HG03521 (cell line): ENCODE data around the gene PIP4K2C.

Experiments used
- ATAC-seq: cut with Tn5 transposase; IDR thresholded peaks from one replicate; pipeline ENCODE4 v1.9.1; 2021; ENCODE audit warnings: mild to moderate bottlenecking, moderate library complexity; ENCODE audit not compliant: unreplicated experiment

Gene PIP4K2C

GRCh38 chr12:57620245-57620935 lies 29.4 kb downstream of the PIP4K2C start:
- ATAC-seq: no peak

- ATAC-seq: no peak
Measured at GRCh38 chr12:57620936-57621496, 30.0 kb downstream of the PIP4K2C start.

- ATAC-seq: no peak
Measured at GRCh38 chr12:57621497-57622292, 30.7 kb downstream of the PIP4K2C start.

- no peak for ATAC-seq
Measured at GRCh38 chr12:57622293-57623245, 31.6 kb downstream of the PIP4K2C start.

- no peak for ATAC-seq
Measured at GRCh38 chr12:57623385-57623784, 32.4 kb downstream of the PIP4K2C start.

- ATAC-seq: no peak
Measured at GRCh38 chr12:57623811-57624390, 32.9 kb downstream of the PIP4K2C start.

GRCh38 chr12:57624441-57625220 lies 33.6 kb downstream of the PIP4K2C start:
- ATAC-seq: no peak

- no peak for ATAC-seq
Measured at GRCh38 chr12:57625261-57626032, 34.5 kb downstream of the PIP4K2C start.

- ATAC-seq: no peak
Measured at GRCh38 chr12:57626111-57626920, 35.3 kb downstream of the PIP4K2C start.

GRCh38 chr12:57626921-57627445 lies 36.0 kb downstream of the PIP4K2C start:
- ATAC-seq: no peak

- no peak for ATAC-seq
Measured at GRCh38 chr12:57627501-57628279, 36.7 kb downstream of the PIP4K2C start.

- ATAC-seq: no peak
Measured at GRCh38 chr12:57628280-57629191, 37.5 kb downstream of the PIP4K2C start.

- ATAC-seq: no peak
Measured at GRCh38 chr12:57629897-57630471, 39.0 kb downstream of the PIP4K2C start.

- ATAC-seq: no peak
Measured at GRCh38 chr12:57630891-57631433, 40.0 kb downstream of the PIP4K2C start.

- ATAC-seq: no peak
Measured at GRCh38 chr12:57631566-57632072, 40.6 kb downstream of the PIP4K2C start.
